ENCODE results near the gene PHF21A. TPM values are rescaled to one million over a fixed set of nuclear protein-coding genes. Genes with fewer than 3 reads are reported as not detected.

The PHF21A gene
- total RNA-seq, 1 donor: 14.8 TPM

- no peak for DNase-seq (ENCODE audit: low read depth in 2 of 3, low spot score in 2 of 3)
Measured at GRCh38 chr11:45924927-45925326, 196.3 kb downstream of the PHF21A start.

GRCh38 chr11:45924036-45924915 lies 197.0 kb downstream of the PHF21A start:
- no peak for DNase-seq (ENCODE audit: low read depth in 2 of 3, low spot score in 2 of 3)

DNA sequence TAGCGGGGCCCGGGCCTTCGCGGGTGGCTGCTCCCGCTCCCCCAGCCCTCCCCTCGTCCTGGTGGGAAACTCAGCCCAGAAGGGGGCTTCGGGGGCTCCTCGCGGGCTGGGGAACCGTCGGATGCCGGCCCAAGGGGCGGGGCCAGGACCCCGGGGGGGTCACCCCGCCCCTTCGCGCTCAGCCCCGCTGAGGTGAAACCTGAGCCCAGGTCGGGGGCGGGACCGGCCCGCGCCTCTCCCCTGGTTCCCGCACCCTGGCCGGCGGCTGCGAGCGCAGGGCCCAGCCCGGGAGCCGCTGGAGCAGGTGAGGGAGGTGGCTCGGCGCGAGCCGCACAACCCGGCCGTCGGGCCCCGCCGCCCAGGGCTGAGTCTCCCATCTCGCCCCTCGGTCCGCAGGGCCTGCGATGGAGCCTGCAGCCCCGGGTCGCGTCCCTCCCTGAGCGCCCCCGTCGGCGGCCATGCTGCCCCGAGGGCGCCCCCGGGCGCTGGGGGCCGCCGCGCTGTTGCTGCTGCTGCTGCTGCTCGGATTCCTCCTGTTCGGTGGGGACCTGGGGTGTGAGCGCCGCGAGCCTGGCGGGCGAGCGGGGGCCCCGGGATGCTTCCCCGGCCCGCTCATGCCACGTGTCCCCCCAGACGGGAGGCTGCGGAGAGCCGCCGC lies 198.7 kb downstream of the PHF21A start, which contains the start of gene LARGE2:
LARGE2 (plus strand) TSS at position 232 of the 658 bp plus-strand sequence; CDS start at position 459, 227 bp downstream.
- DNase-seq (ENCODE audit: low read depth in 2 of 3, low spot score in 2 of 3): no peak

- DNase-seq (ENCODE audit: low read depth in 2 of 3, low spot score in 2 of 3): no peak
Measured at GRCh38 chr11:45921561-45922424, 199.5 kb downstream of the PHF21A start.

DNA sequence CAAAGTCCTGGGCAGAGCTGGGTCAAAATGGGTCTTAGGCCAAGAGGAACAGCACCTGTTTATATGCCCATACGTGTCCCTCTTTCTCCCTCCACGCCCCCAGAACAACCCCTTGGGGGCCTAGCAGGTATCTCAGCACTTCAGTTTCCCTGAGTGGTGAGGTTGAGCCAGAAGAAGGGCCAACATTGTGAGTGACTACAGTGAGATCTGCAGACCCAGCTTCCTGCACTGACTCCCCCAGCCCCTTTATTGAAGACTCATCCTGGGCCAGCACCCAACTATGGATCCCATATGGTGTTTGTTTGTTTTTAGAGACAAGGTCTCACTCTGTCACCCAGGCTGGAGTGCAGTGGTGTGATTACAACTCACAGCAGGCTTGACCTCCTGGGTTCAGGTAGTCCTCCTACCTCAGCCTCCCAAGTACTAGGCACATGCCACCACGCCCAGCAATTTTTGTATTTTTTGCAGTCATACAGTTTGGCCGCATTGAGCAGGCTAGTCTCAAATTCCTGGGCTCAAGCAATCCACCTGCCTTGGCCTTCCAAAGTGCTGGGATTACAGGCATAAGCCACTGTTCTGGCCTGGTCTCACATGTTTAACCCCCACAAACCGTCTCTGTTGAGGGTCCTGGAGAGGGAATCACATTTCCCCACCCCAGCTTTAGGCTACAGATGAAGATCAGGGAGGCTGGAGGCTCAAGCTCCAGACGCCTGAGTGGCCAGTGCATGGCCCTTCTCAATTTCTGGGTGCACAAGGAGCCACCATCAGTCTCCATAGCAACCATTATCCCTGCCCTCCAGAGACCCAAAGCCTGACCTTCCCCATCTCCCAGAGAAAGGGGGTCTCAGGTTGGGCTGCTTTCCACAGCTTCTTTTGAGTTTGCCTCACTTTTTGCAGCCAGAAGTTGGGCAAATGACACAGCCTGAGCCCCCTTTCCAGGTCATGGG lies 200.4 kb downstream of the PHF21A start:
- DNase-seq (ENCODE audit: low read depth in 2 of 3, low spot score in 2 of 3): no peak

GRCh38 chr11:45919806-45920530 lies 201.3 kb downstream of the PHF21A start:
- peak in 1 of 3 donors; percentile 14 for DNase-seq (ENCODE audit: low read depth in 2 of 3, low spot score in 2 of 3)

- DNase-seq (ENCODE audit: low read depth in 2 of 3, low spot score in 2 of 3): no peak
Measured at GRCh38 chr11:45918962-45919675, 202.1 kb downstream of the PHF21A start.

DNA sequence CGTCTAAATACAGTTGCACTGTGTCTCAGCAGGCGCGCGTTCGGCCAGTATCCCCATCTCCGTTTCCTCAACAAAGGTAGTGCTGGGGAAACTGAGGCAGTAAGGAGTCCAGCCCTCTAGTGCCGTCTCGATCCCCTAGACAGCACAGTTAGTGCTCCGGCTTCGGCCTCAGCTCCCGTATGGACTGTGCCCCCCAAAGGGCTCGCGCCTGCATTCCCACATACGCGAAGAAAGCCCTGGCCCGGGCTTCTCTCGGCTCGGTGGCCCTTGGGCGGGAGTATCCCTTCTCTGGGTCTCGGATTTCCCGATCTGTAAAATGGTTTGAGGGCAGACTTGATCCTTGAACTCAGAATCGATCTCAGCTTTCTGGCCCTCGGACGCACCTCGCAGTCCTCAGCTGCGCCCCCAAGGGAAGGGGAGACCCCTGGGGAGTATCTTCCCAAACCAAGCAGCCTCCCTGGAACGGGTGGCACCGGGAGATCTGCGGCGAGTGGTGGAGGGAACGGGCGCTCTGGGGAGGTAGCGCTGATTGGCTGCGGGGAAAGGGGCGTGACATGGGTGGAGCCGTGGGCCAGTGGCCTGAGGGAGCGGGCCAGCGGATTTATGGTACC lies 202.8 kb downstream of the PHF21A start:
- DNase-seq (ENCODE audit: low read depth in 2 of 3, low spot score in 2 of 3): peak in 2 of 3 donors; percentile 40 to 53

- peak; percentile 87 to 99 (median 99) for DNase-seq (ENCODE audit: low read depth in 2 of 3, low spot score in 2 of 3)
Measured at GRCh38 chr11:45917623-45918330, 203.5 kb downstream of the PHF21A start, which contains the start of gene PEX16. Gene PEX16, minus strand, starts transcription at chr11:45917877. Its CDS starts 66 bp downstream, at chr11:45917811.

- no peak for DNase-seq (ENCODE audit: low read depth in 2 of 3, low spot score in 2 of 3)
Measured at GRCh38 chr11:45917286-45917622, 204.0 kb downstream of the PHF21A start.

DNA sequence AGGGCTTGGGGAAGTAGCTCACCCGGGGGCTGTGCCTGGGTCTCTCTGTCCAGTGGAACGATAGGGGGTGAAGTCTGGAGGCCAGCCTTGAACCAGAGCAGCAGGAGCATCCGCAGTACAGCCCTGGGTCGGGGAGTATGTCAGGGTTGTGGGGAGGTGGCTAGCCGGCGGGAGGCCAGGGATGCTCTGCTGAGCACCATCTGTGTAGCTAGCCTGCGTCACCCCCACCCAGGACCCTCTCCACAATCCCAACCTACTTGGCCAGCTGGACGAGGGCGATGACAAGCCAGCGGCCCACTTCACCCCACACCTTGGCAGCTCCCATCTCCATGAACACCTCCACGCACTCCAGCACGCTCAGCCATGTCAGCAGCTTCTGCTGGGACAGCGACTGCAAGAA lies 205.8 kb downstream of the PHF21A start:
- DNase-seq (ENCODE audit: low read depth in 2 of 3, low spot score in 2 of 3): no peak

DNA sequence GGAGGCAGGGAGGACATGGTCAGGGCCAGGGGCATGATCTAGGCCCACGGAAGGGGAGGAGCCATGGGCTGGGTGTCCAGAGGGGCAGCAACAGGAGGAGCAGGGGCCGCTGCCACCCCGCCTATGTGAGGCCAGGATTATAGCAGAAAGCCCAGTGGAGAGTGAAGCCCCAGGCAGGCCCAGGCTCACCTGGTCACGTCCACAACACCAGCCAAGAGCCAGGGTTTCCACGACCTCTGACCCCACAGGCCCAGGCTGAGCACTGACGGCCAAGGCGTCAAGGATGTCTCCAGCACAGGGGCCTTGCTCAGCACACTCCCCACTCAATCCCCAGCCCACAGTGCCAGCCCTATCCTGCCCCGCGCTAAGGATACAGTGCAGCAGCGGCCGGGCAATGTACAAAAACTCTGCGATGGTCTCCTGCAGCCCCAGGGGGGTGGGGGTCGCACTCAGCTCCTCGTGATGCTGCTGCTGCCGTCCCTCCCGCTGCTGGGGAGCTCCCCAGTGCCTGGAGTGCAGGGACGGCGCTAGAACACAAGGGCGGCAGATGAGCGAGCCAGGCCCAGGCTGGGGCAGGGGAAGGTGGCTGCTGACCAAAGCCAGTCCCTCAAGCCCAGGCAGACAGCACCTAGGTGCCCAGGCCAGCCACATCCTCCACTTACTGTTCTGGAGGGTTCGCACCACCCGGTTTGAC lies 207.2 kb downstream of the PHF21A start:
- DNase-seq (ENCODE audit: low read depth in 2 of 3, low spot score in 2 of 3): no peak

DNA sequence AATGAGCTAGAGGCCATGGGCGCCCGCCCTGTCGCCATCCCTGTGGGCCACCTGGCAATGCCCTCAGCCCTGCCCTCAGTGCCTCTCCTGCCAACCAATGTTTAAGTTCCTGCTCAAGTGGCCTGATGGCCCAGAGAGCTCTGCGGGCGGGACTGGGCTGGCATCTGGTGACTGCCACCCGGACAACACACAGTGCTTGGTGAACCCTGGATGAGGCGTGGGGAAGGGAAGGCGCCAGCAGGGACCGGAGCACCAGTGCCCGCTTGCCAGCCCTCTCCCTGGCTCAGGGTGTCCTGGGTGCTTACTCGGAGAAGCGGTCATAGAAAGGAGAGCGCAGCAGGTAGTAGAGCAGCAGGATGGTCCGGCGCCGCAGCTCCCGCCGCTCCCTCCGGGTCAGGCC lies 207.7 kb downstream of the PHF21A start:
- no peak for DNase-seq (ENCODE audit: low read depth in 2 of 3, low spot score in 2 of 3)

DNA sequence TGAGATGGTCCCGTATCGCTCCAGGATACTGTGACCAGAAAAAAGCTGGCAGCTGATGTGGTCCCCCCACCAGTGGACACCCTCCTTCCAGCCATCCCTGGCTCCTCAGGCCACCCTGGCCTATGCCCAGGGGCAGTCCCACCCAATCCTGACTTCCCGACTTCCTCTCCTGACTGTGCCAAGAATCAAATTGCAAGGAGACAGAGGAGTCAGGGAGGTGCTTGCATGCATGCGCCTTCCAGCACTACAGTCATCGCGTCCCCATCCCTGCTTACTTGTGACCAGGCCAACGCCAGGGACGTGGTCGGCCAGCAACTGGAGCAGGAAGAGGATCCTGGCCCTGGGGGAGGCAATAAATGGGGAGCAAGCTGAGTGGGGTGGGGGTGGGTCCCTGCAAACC lies 210.6 kb downstream of the PHF21A start:
- no peak for DNase-seq (ENCODE audit: low read depth in 2 of 3, low spot score in 2 of 3)

- DNase-seq (ENCODE audit: low read depth in 2 of 3, low spot score in 2 of 3): no peak
Measured at GRCh38 chr11:45909594-45910475, 211.4 kb downstream of the PHF21A start.

GRCh38 chr11:45907911-45908370 lies 213.3 kb downstream of the PHF21A start:
- no peak for DNase-seq (ENCODE audit: low read depth in 2 of 3, low spot score in 2 of 3)
